GM19463 (cell line): ENCODE data around the gene PLXNA2.

Experiments used
- ATAC-seq: cut with Tn5 transposase; IDR thresholded peaks from one replicate; pipeline ENCODE4 v1.9.1; 2021; ENCODE audit warnings: mild to moderate bottlenecking, moderate library complexity; ENCODE audit not compliant: unreplicated experiment

The PLXNA2 gene

GRCh38 chr1:208268541-208269337 lies 24.6 kb upstream of the PLXNA2 start:
- no peak for ATAC-seq

- ATAC-seq: no peak
Observed at GRCh38 chr1:208265525-208265924, 21.3 kb upstream of the PLXNA2 start.

GRCh38 chr1:208265122-208265469 lies 20.9 kb upstream of the PLXNA2 start:
- no peak for ATAC-seq

GRCh38 chr1:208264469-208265121 lies 20.4 kb upstream of the PLXNA2 start:
- ATAC-seq: no peak

- no peak for ATAC-seq
Observed at GRCh38 chr1:208261874-208262273, 17.7 kb upstream of the PLXNA2 start.

- no peak for ATAC-seq
Observed at GRCh38 chr1:208258277-208258676, 14.1 kb upstream of the PLXNA2 start.

GRCh38 chr1:208257351-208257750 lies 13.2 kb upstream of the PLXNA2 start:
- ATAC-seq: no peak

- ATAC-seq: no peak
Observed at GRCh38 chr1:208256556-208256955, 12.4 kb upstream of the PLXNA2 start.

- ATAC-seq: no peak
Observed at GRCh38 chr1:208256091-208256490, 11.9 kb upstream of the PLXNA2 start.

GRCh38 chr1:208254862-208255261 lies 10.7 kb upstream of the PLXNA2 start:
- ATAC-seq: no peak

- no peak for ATAC-seq
Observed at GRCh38 chr1:208254376-208254775, 10.2 kb upstream of the PLXNA2 start.

- ATAC-seq: no peak
Observed at GRCh38 chr1:208252836-208253576, 8.8 kb upstream of the PLXNA2 start.

- ATAC-seq: no peak
Observed at GRCh38 chr1:208251911-208252835, 8.0 kb upstream of the PLXNA2 start.

GRCh38 chr1:208251015-208251414 lies 6.8 kb upstream of the PLXNA2 start:
- no peak for ATAC-seq

GRCh38 chr1:208250613-208251012 lies 6.4 kb upstream of the PLXNA2 start:
- ATAC-seq: no peak

- ATAC-seq: no peak
Observed at GRCh38 chr1:208248991-208249696, 5.0 kb upstream of the PLXNA2 start.

GRCh38 chr1:208248307-208248801 lies 4.2 kb upstream of the PLXNA2 start:
- no peak for ATAC-seq

GRCh38 chr1:208247696-208248095 lies 3.5 kb upstream of the PLXNA2 start:
- ATAC-seq: no peak

- ATAC-seq: peak; percentile 50
Observed at GRCh38 chr1:208245185-208245705, 1.1 kb upstream of the PLXNA2 start.

GRCh38 chr1:208243527-208243966 lies 637 bp downstream of the PLXNA2 start:
- no peak for ATAC-seq
